IPS DF 4.7 (cell line): ENCODE results near the gene SMAD2.
"Not testable (repeated sequence)": the region's sequence is repeated elsewhere in the genome, so short reads cannot be mapped to it uniquely, and the experiment has no call there.

Experiments
- DNase-seq: peaks from one replicate; pipeline ENCODE4 v3.0.0-alpha.2; 2013; ENCODE audit warnings: low spot score; ENCODE audit errors: extremely low read depth

SMAD2 gene

DNA sequence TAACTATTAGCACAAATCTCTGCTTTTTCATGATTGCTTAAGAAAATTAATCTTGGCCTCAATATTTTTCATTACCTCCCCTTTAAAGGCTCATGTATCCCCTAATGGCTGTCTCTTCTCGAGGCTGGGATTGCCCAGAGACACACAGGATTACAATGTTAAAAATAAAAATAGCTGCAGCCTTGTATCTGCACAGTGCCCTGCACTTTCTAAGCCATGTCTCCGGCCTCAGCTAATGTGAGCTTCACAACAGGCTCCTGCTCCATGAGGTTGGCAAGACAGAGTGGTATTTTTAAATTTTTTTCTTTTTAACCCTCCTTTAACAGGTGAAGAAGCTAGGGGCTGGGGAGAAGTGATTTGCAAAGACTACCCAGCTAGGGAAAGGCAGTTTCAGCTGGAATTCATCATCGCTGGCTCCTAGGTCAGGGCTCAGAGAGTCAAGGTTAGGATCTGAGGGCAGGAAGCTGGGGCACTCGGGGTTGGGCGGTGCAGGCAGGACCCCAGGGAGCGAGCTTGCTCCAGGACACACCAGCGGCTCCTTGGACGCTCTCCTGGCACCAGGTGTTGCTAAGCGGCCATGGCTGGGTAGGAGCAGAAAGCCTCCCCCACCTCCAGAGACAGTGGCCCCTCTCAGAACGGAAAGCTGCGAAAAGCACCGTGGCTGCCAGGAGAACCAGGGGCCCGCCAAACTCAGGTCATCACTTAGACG, 135.6 kb downstream of the SMAD2 start:
- no peak for DNase-seq

GRCh38 chr18:47793609-47794008, 136.8 kb downstream of the SMAD2 start:
- DNase-seq, result no peak

GRCh38 chr18:47791461-47791985, 138.9 kb downstream of the SMAD2 start:
- no peak for DNase-seq

DNA sequence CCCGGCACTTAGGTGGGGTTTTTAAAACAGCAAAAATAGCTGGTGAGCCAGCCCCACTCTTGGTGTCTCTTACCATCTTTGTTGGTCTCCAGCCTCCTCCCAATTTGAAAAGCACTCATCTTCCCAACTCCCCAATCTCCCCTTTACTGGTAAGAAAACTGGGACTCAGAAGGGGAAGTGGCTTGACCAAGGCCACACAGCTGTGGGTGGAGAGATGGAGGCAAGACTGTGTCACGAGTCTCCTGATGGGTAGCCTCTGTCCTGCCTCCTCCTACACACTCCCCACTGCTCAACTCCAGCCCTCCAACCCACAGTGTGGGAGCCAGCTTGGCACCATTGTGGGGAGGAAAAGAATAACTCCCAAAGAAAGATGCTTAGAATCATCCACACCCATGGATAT, 140.4 kb downstream of the SMAD2 start:
- DNase-seq, result no peak

DNA sequence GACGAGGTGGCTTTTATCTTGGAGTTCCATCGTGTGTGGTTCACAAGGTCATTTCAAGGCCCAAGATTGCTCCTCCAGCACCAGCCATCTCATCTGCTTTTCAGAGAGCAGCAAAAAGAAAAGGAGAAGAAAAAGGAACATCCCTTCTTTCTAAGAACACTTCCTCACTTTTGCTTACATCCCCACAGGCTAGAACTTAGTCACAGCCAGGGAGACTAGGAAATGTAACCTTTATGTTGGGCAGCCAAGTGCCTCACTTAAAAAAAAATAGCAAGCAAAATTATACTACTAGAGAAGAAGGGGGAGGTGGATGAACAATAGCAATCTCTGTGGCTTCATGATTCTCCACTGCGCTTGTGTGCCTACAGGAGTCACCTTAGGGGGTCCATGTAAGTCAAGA, 141.8 kb downstream of the SMAD2 start:
- no peak for DNase-seq

- no peak for DNase-seq
Observed at GRCh38 chr18:47781561-47781960, 148.9 kb downstream of the SMAD2 start.

GRCh38 chr18:47780011-47780725, 150.3 kb downstream of the SMAD2 start:
- no peak for DNase-seq

DNA sequence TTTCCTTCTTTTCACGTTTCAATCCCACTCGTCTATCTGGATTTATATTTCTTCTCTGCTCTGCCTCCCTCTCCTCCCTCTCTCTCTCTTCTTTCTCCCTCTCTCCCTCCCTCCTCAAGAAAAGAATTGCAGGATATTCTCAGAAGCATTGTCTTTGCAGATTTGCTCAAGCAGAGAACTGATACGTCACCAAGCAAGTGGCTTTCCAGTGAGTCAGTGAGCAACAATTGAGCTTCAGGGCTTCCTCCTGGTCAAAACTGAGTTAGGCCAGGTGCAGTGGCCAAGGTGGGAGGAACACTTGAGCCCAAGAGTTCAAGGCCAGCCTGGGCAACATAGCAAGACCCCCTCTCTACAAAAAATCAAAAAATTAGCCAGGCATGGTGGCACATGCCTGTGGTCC, 151.1 kb downstream of the SMAD2 start:
- DNase-seq, result no peak

DNA sequence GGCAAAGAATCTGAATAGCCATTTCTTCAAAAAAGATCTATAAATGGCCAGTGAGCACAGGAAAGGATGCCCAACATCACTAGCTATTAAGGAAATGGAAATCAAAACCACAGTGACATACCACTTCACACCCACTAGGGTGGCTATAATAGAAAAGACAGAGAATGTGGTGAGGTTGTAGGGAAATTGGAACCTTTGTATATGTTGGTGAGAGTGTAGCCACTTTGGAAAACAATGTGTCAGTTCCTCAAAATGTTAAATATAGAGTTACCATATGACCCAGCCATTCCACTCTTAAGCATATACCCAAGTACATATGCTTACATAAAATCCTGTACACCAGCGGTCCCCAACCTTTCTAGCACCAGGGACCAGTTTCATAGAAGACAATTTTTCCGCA, 152.8 kb downstream of the SMAD2 start:
- no peak for DNase-seq

GRCh38 chr18:47775961-47776360, 154.5 kb downstream of the SMAD2 start:
- DNase-seq, result no peak

DNA sequence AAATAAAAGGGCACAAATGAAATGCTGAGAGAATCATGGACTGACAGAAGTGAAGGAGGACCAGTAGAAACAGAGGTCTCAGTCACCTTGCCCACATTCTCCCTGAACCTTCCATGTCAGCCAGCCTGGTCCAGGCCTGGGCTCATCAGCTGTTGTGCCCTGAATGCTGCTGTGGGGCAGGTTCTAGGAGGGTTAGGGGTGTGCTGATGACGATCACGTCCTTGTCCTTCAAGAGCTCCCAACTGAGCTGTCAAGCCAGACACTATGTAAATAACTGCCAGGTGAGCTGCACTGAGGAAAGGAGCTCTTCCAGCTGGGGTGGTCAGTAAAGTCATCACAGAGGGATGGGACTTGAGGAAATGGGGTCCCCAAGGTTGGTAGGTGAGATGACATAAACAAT, 156.5 kb downstream of the SMAD2 start:
- DNase-seq, result no peak

DNA sequence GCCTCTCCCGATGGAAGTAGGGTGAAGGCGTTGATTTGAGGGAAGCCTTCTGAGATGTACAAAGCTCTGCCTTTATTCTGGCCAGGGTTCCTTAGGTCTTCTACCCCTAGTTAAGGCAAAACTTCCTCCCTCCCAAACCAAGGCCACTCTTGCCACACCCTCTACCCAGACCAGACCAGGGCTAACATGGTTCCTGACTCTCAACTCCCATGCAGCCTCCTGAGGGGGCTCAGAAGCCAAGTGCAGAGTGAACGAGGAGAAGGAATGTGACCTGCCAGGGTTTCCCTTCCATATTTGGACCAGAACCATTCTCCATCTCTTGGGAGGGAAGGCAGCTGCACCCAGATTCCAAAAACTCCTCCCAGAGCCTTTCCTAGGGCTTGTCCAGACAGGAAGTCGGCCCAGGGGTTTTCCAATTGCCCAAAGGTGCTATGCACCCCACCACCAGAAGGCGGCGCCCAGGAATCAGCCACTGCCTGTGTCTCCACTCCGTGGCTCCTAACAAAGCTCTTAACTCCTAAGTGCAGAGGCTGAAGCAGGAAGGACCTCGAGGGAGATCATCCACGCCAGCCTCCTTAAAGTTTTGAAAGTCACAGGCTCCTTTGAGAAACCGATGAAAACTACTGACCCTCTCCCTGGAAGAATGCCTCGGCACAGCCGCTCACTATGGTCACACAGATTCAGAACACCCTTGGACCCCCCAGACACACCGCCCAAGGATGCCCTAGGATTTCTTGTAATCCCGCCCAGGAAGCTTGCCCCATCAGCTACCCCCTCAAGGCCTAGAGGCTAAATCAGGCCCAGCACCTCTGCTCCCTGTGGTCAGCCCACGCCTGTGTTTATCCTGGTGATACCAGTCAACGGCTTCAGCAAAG, 157.8 kb downstream of the SMAD2 start:
- peak; percentile 86 for DNase-seq

- no peak for DNase-seq
Observed at GRCh38 chr18:47771922-47772321, 158.5 kb downstream of the SMAD2 start.

GRCh38 chr18:47767699-47768098, 162.8 kb downstream of the SMAD2 start:
- no peak for DNase-seq

- not testable (repeated sequence) for DNase-seq
Observed at GRCh38 chr18:47767198-47767597, 163.3 kb downstream of the SMAD2 start.
